HG03439 (cell line): Measurements from ENCODE around the gene PFKP.

ENCODE experiments used
- ATAC-seq: cut with Tn5 transposase; IDR thresholded peaks from one replicate; pipeline ENCODE4 v1.9.1; 2021; ENCODE audit warnings: mild to moderate bottlenecking, moderate library complexity; ENCODE audit not compliant: unreplicated experiment

PFKP gene

DNA sequence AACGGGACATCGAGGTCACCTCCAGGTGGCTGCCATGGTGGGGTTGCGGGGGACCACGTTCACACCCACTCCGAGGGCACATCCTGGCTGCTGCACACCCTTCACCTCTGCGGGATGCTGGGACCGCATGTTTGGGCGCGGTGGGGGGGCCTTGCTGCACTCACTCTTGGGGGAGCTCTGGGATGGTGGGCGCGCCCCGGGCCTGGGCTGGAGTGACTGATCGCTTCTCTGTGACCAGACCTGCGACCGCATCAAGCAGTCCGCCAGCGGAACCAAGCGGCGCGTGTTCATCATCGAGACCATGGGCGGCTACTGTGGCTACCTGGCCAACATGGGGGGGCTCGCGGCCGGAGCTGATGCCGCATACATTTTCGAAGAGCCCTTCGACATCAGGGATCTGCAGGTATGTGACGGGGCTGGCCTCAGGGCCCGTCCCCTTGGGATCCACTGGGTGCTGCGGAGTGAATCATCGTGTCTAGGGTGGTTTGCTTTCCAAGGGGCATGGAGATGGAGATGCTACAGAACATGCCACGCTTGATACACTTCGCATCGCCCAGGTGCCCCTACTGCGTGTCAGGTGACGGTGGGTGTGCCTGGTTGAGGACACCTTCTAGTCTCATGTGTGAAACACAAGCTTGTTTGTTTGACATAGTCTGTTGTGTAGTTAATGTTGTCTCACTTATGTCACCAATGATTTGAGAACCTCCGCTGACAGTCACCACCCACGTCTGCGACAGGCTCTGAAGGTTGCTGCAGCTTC is 62.4 kb downstream of the PFKP start:
- no peak for ATAC-seq

DNA sequence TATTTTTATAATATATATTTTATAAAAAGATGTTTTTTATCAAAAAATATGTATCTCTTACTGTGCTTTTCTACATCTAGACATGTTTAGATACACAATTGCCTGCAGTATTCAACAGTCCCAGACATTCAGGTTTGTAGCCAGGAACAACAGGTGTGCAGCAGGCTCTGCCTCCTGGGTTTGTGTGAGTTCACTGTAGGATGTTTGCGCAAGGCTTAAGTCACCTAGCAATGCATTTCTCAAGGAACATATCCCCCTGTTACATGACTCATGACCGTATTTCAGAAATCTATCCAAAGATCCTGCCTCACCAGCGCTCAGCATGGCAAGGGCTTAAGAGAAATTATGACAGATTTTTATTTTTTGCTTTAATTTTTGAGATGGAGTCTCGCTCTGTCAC is 63.8 kb downstream of the PFKP start:
- no peak for ATAC-seq

DNA sequence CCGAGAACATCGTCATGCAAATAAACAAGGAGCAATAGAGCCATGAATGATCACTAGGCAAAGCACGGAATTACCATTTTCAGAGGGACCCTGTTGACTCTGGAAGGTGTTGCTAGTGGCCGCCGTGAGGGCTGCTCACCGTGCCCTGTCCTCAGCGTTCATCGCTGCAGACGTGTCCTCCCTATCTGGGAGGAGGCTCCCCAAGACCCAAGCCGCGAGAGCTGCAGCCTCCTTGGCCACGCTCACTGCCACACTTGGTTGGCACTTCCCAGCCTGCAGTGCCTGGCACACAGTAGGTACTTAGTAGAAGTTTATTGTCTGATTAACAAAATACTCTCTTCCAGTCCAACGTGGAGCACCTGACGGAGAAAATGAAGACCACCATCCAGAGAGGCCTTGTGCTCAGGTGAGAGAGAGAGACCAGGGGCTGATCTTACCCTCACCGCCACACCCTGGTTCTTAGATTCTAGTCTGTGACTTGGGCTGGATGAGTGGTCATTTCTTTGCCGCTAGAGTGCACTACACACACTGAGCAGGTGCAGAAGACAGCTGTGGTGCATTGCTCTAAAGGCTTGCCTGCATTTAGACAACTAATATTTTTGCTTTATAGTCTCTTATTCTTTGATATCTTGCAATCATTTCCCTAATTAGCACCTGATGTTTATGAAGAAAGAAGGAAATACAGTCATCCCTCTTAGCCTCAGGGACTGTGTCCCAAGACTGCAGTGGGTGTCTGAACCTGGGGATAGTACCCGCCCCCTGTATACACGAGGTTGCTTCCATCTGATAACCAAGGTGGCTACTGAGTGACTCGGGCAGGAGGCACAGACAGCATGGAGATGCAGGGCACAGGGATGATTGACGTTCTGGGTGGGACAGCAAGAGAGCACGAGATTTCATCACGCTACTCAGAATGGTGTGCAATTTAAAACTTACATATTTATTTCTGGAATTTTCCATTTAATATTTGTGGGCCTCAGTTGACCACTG is 65.0 kb downstream of the PFKP start:
- ATAC-seq = no peak

DNA sequence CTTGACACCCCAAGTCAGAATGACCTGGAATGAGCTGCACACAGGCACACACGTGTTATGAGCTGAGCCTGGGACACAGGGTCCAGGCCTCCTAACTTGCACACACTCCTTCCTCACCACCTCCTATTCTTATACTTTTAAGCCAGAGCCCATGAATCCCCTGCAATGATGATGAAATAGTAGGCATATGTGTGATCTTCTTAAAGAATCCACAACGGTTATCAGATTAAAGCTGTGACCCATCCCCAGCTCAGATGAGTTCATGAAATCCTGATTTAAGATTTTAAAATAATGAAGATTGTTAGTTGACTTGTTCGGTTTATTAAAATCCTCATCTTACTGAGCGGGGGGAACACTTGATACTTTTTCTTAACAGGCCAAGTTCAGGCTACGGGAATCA is 66.6 kb downstream of the PFKP start:
- no peak for ATAC-seq

DNA sequence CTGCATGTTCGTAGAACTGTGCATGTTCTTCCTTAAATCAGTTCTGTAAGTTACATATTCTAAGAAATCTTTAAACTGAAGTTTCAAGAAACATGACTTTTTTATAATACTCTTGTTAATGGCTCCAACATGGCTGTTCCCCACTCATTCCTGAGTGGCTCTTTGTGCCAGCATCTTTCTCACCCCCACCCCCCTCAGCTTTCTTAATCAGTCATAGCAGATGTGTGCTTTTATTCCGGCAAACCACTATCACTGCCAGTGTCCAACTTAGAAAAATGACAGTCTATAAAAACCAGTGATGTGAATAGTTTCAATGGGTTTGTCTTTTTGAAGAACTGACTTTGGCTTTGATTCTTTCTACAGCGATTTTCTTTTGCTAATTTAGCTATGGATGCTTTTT is 67.7 kb downstream of the PFKP start:
- ATAC-seq = no peak

DNA sequence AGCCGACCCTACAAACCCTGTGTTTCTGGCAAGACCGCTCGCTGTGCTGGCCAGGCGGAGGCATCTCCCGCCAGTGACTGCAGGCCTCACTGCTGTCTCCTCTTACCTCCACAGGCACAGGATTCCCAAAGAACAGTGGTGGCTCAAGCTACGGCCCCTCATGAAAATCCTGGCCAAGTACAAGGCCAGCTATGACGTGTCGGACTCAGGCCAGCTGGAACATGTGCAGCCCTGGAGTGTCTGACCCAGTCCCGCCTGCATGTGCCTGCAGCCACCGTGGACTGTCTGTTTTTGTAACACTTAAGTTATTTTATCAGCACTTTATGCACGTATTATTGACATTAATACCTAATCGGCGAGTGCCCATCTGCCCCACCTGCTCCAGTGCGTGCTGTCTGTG is 69.0 kb downstream of the PFKP start:
- no peak for ATAC-seq

DNA sequence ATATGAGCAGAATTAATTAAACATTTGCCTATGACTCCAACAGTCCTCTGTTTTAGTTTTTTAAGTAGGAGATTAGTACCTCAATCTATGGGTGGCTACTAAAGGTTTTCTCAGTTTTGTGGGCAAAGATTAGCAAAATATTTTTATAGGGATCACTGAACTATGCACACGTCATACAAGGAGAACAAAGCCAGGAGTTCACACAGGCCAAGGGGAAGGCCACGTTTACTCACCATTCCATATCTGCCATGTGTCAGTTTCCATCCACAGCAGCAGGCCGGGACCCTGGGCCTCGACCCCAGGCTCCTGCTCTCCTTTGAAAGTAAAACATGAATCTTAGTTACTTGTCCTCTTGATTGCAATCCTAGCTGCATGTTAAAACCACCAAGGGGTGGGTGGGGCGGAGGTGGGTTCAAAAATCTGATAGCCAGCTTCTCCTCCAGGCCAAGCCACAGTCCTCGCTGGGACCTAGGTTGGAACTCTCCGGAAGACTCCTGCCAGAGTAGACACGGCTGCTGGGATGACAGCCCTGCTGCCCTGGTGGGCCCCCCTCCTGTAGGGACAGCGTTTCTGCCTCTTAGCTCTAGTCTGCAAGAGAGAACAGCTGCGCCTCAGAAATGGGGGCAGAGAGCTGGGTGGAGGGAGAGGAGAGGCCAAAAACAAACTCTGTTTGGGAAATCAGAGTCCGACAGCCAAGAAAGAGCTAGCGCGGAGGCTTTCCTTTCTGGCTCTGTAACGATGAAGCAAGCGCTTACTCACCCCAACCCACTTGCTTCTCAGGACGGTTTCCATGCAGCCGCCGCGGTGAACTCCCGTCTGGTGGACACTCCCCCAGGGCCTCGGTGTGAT is 69.6 kb downstream of the PFKP start:
- no peak for ATAC-seq

DNA sequence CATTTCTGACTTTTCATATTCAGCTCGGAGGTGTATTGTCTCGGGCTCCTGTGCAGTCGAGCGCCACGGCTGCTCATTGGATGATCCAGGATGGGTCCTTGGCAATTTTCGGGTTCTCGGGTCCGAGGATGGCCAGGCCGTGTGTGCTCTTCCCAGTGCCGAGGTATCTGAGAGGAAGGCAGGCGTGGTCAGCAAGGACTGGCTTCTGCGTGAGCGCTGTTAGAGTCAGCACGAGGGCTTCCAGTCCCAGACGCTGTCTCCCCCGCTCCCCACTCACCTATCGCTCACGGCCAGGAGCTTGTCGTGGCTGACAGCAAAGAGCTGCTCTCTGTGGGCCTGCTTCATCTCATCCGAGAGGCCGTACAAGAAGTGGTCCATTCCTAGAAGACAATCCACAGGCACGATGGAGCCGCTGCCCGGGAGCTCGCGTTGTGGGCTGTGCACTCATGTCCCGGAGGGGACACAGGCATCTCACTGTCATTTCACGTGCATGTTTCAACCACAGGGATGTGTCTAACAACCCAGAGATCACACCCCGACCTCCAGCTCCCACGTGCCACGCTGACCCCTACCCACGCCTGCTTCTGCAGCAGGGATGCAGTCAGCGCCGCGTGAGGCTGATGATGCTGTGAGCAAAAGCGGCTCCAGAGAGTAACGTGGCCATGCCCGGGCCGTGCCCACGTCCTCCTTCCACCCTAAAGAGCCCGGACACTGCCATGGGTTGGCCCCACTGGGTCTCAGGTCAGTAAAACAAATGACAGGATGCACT is 70.8 kb downstream of the PFKP start:
- no peak for ATAC-seq

DNA sequence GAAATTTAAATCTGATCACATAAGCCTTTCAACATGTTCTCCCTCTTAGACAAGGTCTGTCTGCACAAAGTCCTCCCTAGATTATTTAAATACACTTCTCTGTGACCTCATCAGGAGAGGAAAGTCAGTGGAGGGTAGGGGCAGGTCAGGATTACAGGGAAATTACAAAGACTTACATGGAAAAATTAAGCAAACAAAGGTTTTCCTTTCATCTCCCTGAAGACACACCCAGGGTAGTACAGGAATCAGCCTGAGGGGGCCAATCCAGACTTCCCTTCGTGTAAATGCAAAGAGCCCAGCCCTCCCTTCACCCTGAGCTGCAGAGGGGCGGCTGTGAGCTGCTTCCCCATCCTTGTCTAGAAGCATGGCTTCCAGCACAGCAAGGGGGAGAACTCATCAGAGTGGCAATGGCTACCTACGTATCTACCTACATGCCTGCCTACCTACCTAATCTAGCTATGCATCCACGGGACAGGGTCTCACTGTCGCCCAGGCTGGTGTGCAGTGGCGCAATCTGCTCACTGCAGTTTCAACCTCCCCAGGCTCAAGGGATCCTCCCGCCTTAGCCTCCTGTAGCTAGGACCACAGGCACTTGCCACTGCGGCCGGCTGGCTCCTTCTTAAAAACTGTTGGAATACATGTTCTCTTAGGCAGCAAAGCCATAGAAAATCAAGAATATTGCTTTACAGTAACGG is 72.0 kb downstream of the PFKP start:
- no peak for ATAC-seq

DNA sequence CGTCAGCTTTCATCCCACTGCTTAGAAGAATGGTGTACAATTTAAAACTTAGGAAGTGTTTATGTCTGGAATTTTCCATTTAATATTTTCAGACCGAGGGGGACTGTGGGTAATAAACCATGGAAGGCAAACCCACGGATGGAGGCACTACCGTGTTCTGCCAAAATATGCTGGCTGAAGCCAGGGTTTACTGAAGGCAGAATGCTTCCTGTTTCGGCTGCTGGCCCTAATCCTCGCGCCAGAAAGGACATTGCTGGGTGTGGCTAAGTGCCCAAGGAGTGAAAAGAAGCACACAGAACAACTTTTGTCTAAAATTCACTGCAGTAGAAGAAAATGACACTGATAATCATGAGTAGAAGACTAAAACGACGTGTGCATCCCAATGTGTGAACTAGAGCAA is 72.9 kb downstream of the PFKP start:
- ATAC-seq = no peak

DNA sequence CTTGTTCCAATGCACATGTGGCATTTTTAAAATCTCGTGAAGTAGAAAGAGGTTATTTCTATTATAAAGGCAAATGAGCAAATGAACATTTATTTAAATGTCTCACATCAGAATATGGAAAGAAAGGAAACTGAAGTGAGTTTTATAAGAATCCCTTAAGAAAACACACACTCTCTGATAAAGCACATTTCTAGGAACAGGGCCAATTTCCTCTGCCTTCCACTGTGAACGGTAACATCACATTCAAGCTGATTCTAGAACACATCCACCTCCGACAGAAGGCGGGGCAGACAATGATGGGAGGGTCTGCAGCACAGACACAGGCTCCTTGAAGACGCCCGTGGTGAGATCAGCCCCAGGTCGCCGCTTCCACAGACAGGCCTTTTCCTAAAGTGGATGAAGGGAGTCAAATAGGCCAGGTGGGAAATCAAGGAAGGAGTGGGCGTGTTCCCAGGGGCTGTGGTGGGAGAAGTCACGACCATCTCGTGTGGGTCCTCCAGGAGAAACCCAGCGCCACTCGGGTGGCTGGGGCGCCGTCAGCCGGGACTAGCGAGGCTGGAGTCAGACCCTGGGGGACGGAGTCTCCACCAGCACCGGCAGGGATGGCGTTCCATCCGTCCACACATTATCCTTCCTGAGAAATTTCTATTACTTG is 74.1 kb downstream of the PFKP start:
- no peak for ATAC-seq

DNA sequence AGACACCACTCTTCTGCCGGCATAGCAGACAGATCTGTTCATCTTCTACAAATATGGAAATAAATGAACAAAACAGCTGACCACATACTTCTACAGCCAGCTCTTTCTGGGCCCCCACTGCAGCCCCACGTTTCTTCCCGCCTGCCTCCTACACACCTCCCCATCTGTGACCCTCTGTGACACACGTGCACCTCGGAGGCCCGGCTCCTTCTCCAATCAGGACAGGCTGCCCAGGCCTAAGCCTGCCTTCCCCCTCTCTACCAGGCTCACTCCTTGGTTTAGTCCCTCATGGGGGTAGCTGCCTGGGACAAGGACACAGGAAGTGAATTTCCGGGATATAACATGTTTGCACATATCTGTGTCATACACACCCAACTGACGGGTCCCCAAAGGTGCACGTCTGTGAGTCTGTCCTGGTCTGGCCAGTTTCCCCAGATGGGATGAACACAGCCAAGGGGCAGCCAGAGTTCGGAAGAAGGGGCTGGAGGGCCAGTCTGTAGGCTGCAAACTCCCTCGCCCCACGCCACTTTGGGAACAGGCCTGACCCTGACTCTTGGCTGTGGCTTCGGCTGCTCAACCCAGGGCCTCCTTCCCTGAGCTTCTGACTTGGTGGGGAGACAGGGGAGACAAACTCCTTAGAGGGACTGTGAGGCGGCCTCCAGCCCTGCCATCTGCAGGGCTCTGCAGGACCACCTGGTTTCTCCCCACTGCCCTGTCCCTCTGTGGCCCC is 75.0 kb downstream of the PFKP start:
- no peak for ATAC-seq

DNA sequence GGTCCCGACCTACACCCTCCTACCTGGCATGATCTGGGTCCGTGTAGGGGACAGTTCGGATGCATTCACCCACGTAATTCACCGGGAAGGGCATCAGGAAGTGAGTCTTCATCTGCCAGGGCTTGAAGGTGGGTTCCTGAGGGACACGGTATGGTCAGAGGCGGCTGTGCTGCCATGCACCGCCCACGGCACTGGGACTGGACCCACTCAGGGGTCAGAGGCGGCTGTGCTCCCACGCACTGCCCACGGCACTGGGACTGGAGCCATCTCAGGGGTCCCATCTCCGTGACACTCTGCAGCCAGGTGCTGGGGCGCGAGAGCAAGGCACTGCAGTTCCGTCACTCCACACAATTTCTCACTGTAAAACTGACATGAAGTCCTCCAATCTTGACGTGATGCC is 76.0 kb downstream of the PFKP start:
- no peak for ATAC-seq

DNA sequence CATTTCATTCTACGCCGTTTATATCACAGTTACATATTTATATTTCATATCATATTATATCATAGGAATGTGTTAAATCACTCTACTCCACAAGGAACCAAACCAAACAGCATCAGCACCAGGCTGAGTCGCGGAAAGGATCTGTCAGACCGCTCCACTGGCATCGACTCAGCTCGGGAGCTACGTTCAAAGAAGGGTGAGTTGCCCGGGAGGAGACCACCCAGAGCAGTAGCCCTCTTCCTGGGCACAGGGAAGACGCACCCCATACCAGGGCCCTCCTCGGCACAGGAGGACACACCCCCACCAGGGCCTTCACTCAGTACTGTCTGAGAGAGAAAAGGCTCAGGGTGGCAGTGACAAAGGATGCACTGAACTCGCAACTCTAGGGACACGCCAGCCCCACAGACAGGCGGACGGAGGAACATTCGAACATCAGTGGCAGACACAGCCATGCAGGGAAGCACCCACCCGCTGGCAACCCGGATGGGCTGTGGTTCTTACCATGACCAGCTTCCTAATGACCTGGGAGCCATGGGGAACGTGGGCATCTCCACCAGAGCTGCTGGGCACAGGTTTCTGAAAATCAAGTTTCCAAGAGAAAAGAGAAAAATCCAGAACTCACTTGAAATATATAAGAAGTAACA is 76.6 kb downstream of the PFKP start:
- no peak for ATAC-seq

DNA sequence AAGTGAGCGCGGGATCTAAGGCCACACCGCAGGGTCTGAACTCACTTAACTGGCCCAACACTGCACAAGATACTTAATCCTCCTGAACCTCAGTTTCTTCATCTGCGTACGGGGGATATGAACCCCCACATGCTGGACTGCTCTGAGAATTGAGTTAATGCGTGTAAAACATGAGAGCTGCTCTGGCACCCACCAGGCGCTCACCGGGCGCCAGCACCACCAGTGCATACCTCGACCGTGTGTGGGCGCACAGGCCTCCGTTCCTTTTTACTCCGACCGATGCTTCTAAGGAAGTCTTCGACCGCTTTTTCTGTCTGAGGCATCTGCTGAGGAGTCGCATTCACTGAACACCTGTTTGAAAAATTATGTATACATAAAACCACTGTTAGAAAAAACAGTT is 78.0 kb downstream of the PFKP start:
- ATAC-seq = no peak

DNA sequence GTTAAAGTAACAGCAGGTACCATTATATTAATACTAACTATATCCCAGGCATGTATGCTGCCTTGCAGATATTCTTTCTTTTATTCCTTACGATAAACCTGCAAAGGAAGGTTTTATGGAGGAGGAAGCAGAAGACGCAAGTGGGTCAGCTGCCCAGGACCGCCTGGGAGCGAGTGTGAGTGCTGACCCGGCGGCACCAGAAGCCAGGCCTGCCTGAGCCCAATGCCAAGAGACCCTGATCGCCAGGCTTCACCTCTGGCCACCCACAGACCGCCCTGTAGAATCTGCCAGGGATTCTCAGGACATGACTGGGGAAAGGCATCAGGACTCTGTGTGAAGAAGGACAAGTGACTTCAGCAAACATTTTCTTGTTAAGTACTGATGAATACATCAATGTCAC is 78.9 kb downstream of the PFKP start:
- no peak for ATAC-seq

DNA sequence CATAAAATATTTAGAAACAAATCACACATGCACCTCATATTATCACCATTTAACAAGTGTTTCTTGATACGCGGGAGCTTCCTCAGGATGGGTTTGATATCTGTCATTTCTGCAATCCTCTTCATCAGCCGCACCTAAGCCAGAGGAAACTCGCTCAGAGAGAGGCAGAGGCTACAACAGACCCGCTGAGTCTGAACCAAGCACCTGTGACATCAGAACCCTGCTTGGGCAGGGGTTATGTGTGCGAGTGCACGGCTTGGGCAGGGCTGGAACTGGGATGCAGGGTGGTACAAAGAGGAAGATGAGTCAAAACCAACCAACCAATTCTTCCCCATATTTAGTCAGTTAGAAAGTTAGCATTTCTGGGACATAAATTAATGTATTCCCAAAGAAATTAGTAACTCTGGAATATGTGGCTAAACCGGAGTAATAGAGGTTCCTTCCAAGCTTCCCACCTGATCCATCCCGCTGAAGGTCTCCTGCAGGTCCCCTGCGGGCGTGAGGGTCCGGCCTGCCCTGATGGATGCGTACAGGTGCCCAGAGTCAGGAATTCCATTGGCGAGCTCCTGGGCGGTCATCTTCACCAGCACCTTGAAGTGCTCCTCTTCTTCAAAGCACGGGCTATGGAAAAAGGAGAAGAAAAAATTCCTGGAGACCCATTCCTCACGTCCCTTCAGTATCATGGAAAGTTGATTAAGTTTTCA is 79.9 kb downstream of the PFKP start:
- ATAC-seq = no peak

DNA sequence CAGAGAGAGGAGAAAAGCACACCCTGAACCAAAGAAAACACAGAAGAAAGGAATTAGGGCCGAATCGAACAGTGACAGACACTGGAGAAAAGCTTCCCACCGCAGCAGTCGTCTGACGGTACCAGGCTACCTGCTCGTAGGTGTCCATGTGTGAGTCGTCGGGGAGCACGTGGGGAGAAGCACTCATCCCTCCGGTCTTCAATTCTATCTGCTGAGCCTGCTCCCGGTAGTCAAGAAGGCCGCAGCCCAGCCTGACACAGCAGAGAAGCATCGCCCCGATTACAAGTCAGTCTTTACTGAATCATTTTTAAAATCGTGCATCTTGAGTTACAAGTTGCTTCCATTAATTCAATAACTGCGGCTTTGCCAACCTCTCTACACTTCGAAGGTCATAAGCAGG is 80.7 kb downstream of the PFKP start:
- no peak for ATAC-seq
